ENCODE data around the gene COL4A1.

Gene COL4A1

DNA sequence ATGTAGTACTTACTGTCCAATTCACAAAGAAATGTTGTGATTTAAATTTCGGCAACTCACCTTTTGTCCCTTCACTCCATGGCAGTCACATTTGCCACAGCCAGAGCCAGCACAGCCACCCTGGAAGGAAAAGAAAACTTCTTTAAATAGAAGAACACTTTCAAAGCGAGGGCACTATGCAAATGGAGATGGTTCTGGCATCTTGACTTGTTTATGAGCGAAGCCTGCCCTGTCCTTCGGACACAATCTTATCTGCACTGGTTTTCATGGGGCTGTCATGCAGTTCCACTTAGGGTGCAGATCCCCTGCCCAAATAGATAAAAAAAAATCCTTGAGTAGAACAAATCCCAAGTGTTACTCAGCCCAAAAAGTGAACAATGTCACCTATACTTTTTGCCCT lies 64.3 kb downstream of the COL4A1 start:
- in situ Hi-C loops (cut with MboI; ENCODE audit: low sequenced_read_pairs): no loop called here

DNA sequence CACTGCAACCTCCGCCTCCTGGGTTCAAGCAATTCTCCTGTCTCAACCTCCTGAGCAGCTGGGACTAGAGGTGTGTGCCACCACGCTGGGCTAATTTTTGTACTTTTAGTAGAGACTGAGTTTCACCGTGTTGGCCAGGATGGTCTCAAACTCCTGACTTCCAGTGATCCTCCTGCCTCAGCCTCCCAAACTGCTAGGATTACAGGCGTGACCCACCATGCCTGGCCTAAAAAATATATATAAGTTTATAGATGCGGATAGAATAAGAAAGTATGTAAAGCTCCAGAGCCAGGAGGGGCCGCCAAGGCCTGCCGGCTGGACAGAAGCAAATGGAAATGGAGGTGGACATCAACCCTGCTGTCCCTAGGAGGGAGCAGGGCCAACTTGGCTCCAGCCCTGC lies 66.0 kb downstream of the COL4A1 start:
- in situ Hi-C loops (cut with MboI; ENCODE audit: low sequenced_read_pairs): no loop called here

DNA sequence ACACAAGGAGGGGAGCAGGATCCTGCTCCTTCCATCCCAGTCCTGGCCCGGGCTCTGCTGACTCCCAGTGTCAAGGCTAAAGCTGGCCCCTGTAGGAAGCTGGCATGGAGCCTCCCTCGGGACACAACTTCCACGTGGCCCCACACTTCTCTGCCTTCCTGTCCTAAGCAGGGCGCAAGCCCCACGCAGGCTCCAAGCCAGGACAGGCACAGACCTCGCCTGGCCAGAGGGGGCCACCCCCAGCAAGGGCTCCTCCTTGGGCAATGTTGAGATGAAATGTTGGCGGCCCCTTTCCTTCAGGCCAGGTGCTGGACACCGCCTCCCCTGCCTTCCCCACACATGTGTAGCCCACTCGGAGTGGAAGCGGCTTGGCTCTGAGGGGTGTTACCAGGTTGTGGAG lies 66.6 kb downstream of the COL4A1 start:
- in situ Hi-C loops (cut with MboI; ENCODE audit: low sequenced_read_pairs): no loop called here

GRCh38 chr13:110239280-110240125 lies 67.5 kb downstream of the COL4A1 start:
- in situ Hi-C loops (cut with MboI; ENCODE audit: low sequenced_read_pairs): no loop called here

DNA sequence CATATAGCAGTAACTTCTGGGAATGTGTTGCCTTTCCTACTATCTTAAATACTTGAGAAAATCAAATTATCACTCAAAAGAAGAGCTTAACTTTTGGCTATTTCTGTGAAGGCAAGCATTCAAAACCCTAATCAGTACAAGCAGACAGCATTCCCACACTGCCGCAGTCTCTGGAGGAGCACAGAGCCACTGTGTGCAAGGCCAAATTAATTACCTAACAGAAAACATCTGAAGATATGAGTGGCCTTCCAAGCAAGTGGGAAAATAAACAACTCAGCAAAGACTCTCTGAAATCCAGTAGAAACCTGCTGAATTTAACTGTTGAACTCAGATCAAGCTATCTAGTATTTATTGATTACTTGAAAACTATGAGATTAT lies 68.2 kb downstream of the COL4A1 start:
- in situ Hi-C loops (cut with MboI; ENCODE audit: low sequenced_read_pairs): no loop called here

- in situ Hi-C loops (cut with MboI; ENCODE audit: low sequenced_read_pairs): no loop called here
Measured at GRCh38 chr13:110237875-110238817, 68.8 kb downstream of the COL4A1 start.

DNA sequence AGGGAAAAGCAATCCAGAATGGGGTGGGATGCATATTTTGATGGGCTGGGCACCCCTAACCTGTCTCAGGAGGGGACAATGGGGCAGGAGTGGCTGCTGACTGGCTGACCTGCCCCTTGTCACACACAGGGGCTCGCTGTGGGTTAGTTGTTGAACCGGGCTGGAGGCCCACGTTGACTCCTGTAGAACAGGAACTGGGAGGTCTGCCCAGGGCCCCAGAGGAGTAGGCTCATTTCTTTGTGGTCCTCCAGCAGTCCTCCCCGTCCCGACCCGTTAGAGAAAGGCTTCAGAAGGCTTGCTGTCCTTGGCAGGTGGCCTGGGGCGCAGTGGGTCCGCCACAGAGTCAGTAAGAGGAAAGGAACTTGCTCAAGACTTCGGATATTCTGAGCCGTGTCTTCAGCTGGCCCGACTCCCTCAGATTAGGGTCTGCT lies 70.1 kb downstream of the COL4A1 start:
- in situ Hi-C loops (cut with MboI; ENCODE audit: low sequenced_read_pairs): no loop called here

DNA sequence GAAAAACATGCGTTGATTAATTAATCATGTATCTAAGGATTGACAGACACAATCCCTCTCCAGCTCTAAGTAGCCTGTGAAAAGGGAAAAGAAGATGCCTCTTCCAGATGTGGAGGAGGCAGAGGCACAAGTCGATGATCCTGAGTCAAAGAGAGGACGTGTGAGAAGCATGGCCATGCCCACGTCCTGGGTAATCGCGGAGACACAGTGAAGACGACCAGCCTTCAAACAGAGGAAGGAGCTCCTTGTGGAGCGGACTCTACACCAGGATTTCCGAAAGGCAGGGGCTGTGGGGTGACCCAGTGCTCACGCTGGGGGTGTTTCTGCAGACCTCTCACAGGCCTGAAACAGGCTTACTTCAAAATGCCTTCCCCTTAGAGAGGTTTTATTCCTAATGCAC lies 70.5 kb downstream of the COL4A1 start:
- in situ Hi-C loops (cut with MboI; ENCODE audit: low sequenced_read_pairs): no loop called here

DNA sequence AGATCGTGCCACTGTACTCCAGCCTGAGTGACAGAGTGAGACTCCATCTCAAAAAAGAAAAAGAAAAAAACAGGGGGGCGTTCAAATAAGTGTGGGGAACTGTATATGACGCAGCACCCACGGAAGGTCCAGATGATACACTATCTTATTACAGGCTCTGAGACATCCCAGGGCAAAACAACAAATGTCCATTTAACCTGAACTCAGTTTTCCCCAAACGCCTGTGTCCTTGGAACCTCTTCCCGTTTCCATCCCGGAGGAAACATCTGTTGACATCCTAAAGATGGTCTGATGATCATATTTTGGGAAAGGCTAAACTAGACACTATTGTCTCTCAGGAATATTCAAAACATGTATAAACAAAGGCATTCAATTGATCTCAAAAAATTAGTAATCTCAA lies 72.4 kb downstream of the COL4A1 start:
- in situ Hi-C loops (cut with MboI; ENCODE audit: low sequenced_read_pairs): no loop called here

- in situ Hi-C loops (cut with MboI; ENCODE audit: low sequenced_read_pairs): no loop called here
Measured at GRCh38 chr13:110233951-110234280, 73.0 kb downstream of the COL4A1 start.

DNA sequence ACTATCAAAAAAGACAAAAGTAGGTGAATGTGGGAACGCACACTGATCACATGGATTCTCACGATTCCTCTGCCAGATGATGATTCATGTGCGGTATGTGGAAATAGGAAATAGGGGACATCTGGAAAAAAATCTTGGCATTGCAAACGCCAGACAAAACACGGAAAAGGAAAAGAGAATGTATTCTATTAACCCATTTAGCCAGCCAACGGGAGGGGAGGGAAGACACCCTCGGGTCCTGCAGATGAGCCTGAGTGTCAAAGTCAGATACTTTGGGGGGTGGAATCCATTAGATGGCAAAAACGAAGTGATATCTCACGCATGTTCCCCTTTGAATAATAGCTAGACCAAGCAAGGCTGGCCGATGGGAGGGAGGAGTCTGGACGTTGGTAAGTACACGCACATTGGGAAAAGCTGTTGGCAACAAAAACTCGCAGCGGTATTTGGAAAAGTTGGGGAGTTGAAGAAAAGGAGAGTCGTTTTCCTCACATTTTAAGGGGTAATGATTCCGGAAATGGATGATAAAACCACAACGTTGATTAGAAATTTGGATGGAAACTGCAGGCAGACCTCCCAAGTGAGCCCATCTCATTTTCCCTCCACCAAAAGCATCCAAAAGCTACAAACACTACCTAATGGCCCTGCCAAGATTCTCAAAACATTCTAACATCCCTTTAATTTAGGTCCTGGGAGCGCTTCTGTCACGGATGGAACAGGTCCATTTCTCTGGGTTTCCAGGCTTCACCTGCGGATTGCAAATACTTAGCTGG lies 73.6 kb downstream of the COL4A1 start:
- in situ Hi-C loops (cut with MboI; ENCODE audit: low sequenced_read_pairs): no loop called here

DNA sequence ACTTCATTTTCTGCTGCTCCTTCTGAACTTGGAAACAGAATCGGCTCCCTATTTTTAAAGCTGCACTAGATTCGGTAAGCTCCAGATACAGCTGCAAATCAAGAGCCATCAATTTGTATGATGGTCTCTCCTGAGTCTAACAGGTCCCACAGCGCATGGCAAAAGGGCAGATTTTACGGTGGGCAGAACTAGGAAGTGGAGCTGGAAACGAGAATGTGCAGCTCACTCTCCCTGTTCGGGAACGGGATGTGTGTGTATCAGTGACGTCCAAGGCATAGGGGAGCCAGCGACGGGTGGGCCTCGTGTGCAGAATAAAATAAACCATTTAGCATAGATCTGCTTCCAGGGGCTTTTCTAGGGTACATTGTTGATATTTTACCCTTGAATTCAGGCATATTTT lies 74.2 kb downstream of the COL4A1 start:
- in situ Hi-C loops (cut with MboI; ENCODE audit: low sequenced_read_pairs): no loop called here

GRCh38 chr13:110232142-110232541 lies 74.8 kb downstream of the COL4A1 start:
- in situ Hi-C loops (cut with MboI; ENCODE audit: low sequenced_read_pairs): no loop called here

- in situ Hi-C loops (cut with MboI; ENCODE audit: low sequenced_read_pairs): no loop called here
Measured at GRCh38 chr13:110231348-110232047, 75.5 kb downstream of the COL4A1 start.

- in situ Hi-C loops (cut with MboI; ENCODE audit: low sequenced_read_pairs): no loop called here
Measured at GRCh38 chr13:110230661-110231347, 76.2 kb downstream of the COL4A1 start.

DNA sequence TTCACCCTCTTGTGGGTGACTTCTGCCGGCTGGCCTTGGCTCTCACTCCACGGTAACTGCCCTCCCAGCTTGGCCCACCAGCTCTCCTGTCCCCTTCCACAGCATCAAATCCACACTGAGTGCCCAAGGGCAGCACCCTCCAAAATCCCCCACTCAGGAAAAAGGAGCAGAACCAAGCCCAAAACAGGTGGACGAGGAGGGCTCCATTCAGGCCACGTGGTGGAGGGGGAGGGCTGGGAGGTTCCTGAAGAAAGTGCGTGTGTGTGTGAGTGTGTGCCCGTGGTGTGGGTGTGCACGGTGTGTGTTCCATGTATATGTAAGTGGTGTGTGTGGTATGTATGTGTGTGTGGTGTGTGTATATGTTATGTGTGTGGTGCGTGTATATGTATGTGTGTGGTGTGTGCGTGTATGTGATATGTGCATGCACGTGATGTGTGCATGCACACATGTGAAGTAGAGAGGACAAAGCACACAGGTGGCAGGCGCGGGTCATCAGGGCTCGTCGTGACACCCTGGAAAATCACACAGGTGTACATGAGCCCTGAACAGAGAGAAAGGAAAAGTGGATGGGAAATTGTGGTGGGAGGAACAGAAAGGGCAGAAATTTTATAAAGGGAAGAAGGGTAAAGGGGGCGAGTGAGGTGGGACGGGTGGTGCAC lies 76.9 kb downstream of the COL4A1 start:
- in situ Hi-C loops (cut with MboI; ENCODE audit: low sequenced_read_pairs): no loop called here

DNA sequence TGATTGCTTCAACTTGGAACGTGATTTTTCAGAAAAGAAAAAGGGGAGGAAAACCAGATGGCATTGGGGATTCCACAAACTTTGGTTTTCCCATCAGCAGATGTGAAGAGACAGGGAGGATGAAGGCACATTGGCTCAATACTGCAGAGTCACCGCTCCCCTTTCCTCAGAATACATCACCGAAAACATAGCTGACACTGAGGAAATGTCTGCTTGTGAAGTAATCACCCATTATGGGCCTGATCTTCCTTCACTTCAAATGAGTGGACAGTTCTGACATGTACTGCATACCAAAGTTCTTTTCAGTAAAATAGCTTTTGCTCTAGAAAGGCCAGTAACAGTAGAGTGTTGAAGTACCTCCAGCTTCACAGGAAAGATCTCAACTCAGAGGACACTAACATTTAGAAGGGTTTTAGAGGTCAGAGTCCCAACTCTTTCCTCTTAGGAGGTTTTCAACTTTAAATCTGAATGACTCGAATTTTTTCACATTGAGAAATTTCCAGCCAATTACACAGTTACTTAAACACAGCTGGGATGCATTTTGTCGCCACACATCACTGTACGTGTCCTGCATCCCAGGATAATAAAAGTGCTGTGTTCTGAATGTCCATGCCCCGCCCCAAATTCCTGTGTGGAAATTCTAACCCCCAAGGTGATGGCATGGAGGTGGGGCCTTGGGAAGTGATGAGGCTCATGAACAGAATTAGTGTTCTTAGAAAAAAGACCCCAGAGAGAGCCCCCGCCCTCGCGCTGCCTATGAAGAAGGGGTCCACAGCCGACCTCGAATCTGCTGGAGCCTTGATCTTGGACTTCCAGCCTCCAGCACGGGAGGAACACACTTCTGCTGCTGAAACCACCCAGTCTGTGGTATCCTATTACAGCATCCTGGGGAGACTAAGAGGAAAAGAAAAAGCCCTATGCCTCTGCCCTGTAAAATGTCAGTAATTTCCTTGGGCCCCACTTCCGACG lies 77.7 kb downstream of the COL4A1 start:
- in situ Hi-C loops (cut with MboI; ENCODE audit: low sequenced_read_pairs): no loop called here

- in situ Hi-C loops (cut with MboI; ENCODE audit: low sequenced_read_pairs): no loop called here
Measured at GRCh38 chr13:110227864-110228643, 78.9 kb downstream of the COL4A1 start.

Data from HL-60/S4 (cell line).